Measurements from ENCODE around the gene ATF4.
A peak's percentile ranks its signal among the peaks of the same experiment; 100 is the strongest.

The ATF4 gene

DNA sequence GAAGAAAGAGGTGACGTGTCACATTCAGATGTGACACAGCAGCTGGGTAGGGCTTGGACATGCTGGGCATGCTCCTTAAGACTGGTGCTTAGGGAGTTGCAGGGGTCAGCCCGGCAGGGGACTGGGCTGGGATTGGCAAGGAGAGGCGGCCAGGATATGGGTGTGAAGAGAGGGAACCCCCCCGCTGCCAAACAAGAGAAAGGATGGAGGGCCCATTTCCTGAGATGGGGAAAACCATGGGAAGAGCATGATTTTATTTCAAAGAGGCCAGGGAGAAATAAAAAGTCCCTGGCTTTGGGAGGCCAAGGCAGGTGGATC lies 5.3 kb downstream of the ATF4 start:
- H3K79me2 ChIP-seq (ENCODE audit: insufficient read depth, low read length): peaks cover 26% of the 10 kb centered on the region
- H3F3A ChIP-seq (ENCODE audit: insufficient read depth): peaks cover 90% of the 10 kb centered on the region
- no peaks in the 10 kb centered on the region for H3K27me3 ChIP-seq (ENCODE audit: low read length)
- H3K9ac ChIP-seq (ENCODE audit: low read length): no peak overlapping the region
- no peak overlapping the region for H3K4me3 ChIP-seq (ENCODE audit: insufficient read depth, low read length, poor library complexity, severe bottlenecking)
- H3K4me2 ChIP-seq (ENCODE audit: low read depth, low read length, poor library complexity, severe bottlenecking): no peak overlapping the region
- H3K9me3 ChIP-seq (ENCODE audit: insufficient read depth, low read length): no peaks in the 10 kb centered on the region
- no peak overlapping the region for H2AFZ ChIP-seq (ENCODE audit: low read depth, low read length, severe bottlenecking)
- H3K36me3 ChIP-seq (ENCODE audit: low read length): peaks cover 19% of the 10 kb centered on the region
- TF ChIP-seq EZH2phosphoT487 (conservative IDR thresholded peaks at IDR 0.05; ENCODE audit: low read length): no peak
- TF ChIP-seq, protein P1, sequence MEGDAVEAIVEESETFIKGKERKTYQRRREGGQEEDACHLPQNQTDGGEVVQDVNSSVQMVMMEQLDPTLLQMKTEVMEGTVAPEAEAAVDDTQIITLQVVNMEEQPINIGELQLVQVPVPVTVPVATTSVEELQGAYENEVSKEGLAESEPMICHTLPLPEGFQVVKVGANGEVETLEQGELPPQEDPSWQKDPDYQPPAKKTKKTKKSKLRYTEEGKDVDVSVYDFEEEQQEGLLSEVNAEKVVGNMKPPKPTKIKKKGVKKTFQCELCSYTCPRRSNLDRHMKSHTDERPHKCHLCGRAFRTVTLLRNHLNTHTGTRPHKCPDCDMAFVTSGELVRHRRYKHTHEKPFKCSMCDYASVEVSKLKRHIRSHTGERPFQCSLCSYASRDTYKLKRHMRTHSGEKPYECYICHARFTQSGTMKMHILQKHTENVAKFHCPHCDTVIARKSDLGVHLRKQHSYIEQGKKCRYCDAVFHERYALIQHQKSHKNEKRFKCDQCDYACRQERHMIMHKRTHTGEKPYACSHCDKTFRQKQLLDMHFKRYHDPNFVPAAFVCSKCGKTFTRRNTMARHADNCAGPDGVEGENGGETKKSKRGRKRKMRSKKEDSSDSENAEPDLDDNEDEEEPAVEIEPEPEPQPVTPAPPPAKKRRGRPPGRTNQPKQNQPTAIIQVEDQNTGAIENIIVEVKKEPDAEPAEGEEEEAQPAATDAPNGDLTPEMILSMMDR (IDR thresholded peaks at IDR 0.05; ENCODE audit: insufficient read depth, low read length, poor library complexity, severe bottlenecking): no peak
- no peaks in the 10 kb centered on the region for H3K9me2 ChIP-seq (replicated peaks; ENCODE audit: insufficient read depth, low read length)
- peaks cover 11% of the 10 kb centered on the region; the same call in 1 of the 2 replicates for H4K20me1 ChIP-seq (ENCODE audit: low read depth, low read length)
- peak overlapping the region; percentile 17 for H3K27ac ChIP-seq (ENCODE audit: low read depth, low read length)

DNA sequence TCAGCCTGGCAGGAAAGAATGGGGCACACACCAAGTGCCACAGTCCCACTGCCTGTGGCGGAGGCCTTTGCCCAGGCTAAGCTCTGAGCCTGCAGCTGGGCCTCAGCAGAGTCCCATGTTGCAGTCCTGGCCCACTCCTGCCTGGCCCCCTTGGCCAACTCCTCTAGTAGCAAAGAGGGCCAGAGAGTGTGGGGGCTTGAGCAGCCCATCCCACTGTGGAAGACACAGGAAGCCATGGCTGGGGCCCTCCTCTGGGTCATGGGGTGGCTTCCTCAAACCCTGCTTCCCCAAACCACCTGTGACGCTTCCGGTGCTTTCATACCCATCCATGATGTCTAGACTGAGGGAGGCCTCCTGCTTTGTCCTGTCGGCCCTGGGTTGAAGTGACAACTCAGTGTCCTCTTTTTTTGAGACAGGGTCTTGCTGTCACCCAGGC lies 6.4 kb downstream of the ATF4 start:
- Histone ChIP-seq H4K20me1 (ENCODE audit: low read depth, low read length) (peaks cover 4% of the 10 kb centered on the region; the same call in 1 of the 2 replicates), H3K9me2 (replicated peaks; ENCODE audit: insufficient read depth, low read length) (no peaks in the 10 kb centered on the region), H3K4me3 (ENCODE audit: insufficient read depth, low read length, poor library complexity, severe bottlenecking) (no peak overlapping the region), H3K36me3 (ENCODE audit: low read length) (peaks cover 10% of the 10 kb centered on the region), H2AFZ (ENCODE audit: low read depth, low read length, severe bottlenecking) (no peak overlapping the region), H3K9ac (ENCODE audit: low read length) (no peak overlapping the region), H3K27ac (ENCODE audit: low read depth, low read length) (peak overlapping the region; percentile 93), H3K27me3 (ENCODE audit: low read length) (no peaks in the 10 kb centered on the region), H3K79me2 (ENCODE audit: insufficient read depth, low read length) (peaks cover 26% of the 10 kb centered on the region), H3K9me3 (ENCODE audit: insufficient read depth, low read length) (no peaks in the 10 kb centered on the region), H3F3A (ENCODE audit: insufficient read depth) (peaks cover 82% of the 10 kb centered on the region), H3K4me2 (ENCODE audit: low read depth, low read length, poor library complexity, severe bottlenecking) (peak overlapping the region; percentile 3)
- TF ChIP-seq, protein P1 (IDR thresholded peaks at IDR 0.05; ENCODE audit: insufficient read depth, low read length, poor library complexity, severe bottlenecking): no peak
- TF ChIP-seq EZH2phosphoT487 (conservative IDR thresholded peaks at IDR 0.05; ENCODE audit: low read length): no peak

DNA sequence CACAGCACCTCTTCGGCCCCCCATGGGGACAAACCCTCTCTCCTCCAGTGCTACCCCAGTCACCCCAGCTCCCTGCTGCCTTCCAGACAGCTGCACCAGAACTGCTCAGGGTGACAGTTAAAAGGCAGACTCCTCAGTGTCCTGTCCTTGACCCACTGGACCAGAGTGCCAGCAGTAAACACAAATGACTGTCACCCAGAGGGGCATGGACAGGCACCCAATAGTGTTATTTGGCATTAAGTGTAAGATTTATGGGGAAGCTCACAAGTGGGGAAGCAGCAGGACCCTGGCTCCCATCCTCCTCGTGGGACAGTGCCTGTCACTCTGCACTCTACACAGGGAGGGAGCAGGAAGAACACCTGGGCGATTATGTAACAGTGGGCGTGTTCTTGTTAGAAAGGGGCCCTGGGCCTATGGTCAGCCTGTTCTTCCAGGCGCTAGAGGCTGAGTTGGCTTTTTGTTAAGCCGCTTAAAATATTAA lies 7.2 kb downstream of the ATF4 start:
- peaks cover 75% of the 10 kb centered on the region for H3F3A ChIP-seq (ENCODE audit: insufficient read depth)
- H3K36me3 ChIP-seq (ENCODE audit: low read length): peaks cover 5% of the 10 kb centered on the region; the same call in 1 of the 2 replicates
- peak overlapping the region; percentile 93 for H3K27ac ChIP-seq (ENCODE audit: low read depth, low read length)
- peaks cover 30% of the 10 kb centered on the region for H3K79me2 ChIP-seq (ENCODE audit: insufficient read depth, low read length)
- no peaks in the 10 kb centered on the region; the same call in 1 of the 2 replicates for H4K20me1 ChIP-seq (ENCODE audit: low read depth, low read length)
- no peak overlapping the region for H2AFZ ChIP-seq (ENCODE audit: low read depth, low read length, severe bottlenecking)
- peak overlapping the region; percentile 54; the same call in 1 of the 2 replicates for H3K9ac ChIP-seq (ENCODE audit: low read length)
- H3K9me3 ChIP-seq (ENCODE audit: insufficient read depth, low read length): no peaks in the 10 kb centered on the region
- no peaks in the 10 kb centered on the region for H3K27me3 ChIP-seq (ENCODE audit: low read length)
- peak overlapping the region; percentile 67 for H3K4me2 ChIP-seq (ENCODE audit: low read depth, low read length, poor library complexity, severe bottlenecking)
- H3K4me3 ChIP-seq (ENCODE audit: insufficient read depth, low read length, poor library complexity, severe bottlenecking): no peak overlapping the region
- no peaks in the 10 kb centered on the region for H3K9me2 ChIP-seq (replicated peaks; ENCODE audit: insufficient read depth, low read length)
- no peak for TF ChIP-seq EZH2phosphoT487 (conservative IDR thresholded peaks at IDR 0.05; ENCODE audit: low read length)
- TF ChIP-seq, protein P1 (IDR thresholded peaks at IDR 0.05; ENCODE audit: insufficient read depth, low read length, poor library complexity, severe bottlenecking): no peak

Data from SU-DHL-6 (cell line).